ENCODE measurements around the gene BPIFB6. TPM values are rescaled to one million over a fixed set of nuclear protein-coding genes. Genes with fewer than 3 reads are reported as not detected.

Gene BPIFB6
- total RNA-seq, 1 experiment from 2014 or later: not detected

GRCh38 chr20:33010674-33011449, 20.6 kb upstream of the BPIFB6 start:
- POLR2A ChIA-PET (ENCODE audit: unreplicated experiment): no interaction called here
- ATAC-seq (no peak), DNase-seq (no peak)
- Histone ChIP-seq H3K4me2 (ENCODE audit: low read length) (no peak overlapping the region), H3K27ac (ENCODE audit: low read length) (no peak overlapping the region), H3K4me1 (ENCODE audit: insufficient read depth, low read length) (no peaks in the 10 kb centered on the region), H3K9ac (ENCODE audit: low read length) (no peak overlapping the region), H3K36me3 (ENCODE audit: low read depth, low read length) (no peaks in the 10 kb centered on the region), H3K4me3 (ENCODE audit: low read length) (no peak overlapping the region), H3K9me3 (ENCODE audit: low read length) (no peaks in the 10 kb centered on the region), H3F3A (ENCODE audit: low read length, unreplicated experiment) (no peaks in the 10 kb centered on the region), H4K20me1 (ENCODE audit: low read length) (no peaks in the 10 kb centered on the region), H3K79me2 (ENCODE audit: low read length) (no peaks in the 10 kb centered on the region), H3K9me2 (replicated peaks; ENCODE audit: low read length) (no peaks in the 10 kb centered on the region), H2AFZ (ENCODE audit: low read length) (no peak overlapping the region), H3K27me3 (ENCODE audit: low read length) (peaks cover 49% of the 10 kb centered on the region)
- no TSS peak for BruUV-seq (replicated peaks)
- CTCF ChIA-PET: no interaction called here
- TF ChIP-seq EZH2phosphoT487 (IDR thresholded peaks at IDR 0.05; ENCODE audit: borderline replicate concordance, low read length) (no peak), EZH2 (IDR thresholded peaks at IDR 0.05; ENCODE audit: low read length, unreplicated experiment) (no peak)
- TF ChIP-seq, protein P1, sequence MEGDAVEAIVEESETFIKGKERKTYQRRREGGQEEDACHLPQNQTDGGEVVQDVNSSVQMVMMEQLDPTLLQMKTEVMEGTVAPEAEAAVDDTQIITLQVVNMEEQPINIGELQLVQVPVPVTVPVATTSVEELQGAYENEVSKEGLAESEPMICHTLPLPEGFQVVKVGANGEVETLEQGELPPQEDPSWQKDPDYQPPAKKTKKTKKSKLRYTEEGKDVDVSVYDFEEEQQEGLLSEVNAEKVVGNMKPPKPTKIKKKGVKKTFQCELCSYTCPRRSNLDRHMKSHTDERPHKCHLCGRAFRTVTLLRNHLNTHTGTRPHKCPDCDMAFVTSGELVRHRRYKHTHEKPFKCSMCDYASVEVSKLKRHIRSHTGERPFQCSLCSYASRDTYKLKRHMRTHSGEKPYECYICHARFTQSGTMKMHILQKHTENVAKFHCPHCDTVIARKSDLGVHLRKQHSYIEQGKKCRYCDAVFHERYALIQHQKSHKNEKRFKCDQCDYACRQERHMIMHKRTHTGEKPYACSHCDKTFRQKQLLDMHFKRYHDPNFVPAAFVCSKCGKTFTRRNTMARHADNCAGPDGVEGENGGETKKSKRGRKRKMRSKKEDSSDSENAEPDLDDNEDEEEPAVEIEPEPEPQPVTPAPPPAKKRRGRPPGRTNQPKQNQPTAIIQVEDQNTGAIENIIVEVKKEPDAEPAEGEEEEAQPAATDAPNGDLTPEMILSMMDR (conservative IDR thresholded peaks at IDR 0.05; ENCODE audit: low read depth, low read length): no peak
- intact Hi-C loops (cut with micrococcal nuclease): no loop called here

GRCh38 chr20:33012327-33013189, 18.9 kb upstream of the BPIFB6 start:
- no peak for ATAC-seq
- H3K36me3 ChIP-seq (ENCODE audit: low read depth, low read length): no peaks in the 10 kb centered on the region
- H3K9me3 ChIP-seq (ENCODE audit: low read length): no peaks in the 10 kb centered on the region
- H3K79me2 ChIP-seq (ENCODE audit: low read length): no peaks in the 10 kb centered on the region
- BruUV-seq (replicated peaks): no TSS peak
- no peak for DNase-seq
- no peak overlapping the region for H3K4me2 ChIP-seq (ENCODE audit: low read length)
- TF ChIP-seq EZH2phosphoT487 (IDR thresholded peaks at IDR 0.05; ENCODE audit: borderline replicate concordance, low read length): no peak
- TF ChIP-seq, protein P1 (conservative IDR thresholded peaks at IDR 0.05; ENCODE audit: low read depth, low read length): no peak
- no peak for TF ChIP-seq EZH2 (IDR thresholded peaks at IDR 0.05; ENCODE audit: low read length, unreplicated experiment)
- CTCF ChIA-PET: no interaction called here
- intact Hi-C loops (cut with micrococcal nuclease): no loop called here
- H3K27ac ChIP-seq (ENCODE audit: low read length): no peak overlapping the region
- no peaks in the 10 kb centered on the region for H4K20me1 ChIP-seq (ENCODE audit: low read length)
- H2AFZ ChIP-seq (ENCODE audit: low read length): no peak overlapping the region
- peaks cover 62% of the 10 kb centered on the region for H3K27me3 ChIP-seq (ENCODE audit: low read length)
- no peak overlapping the region for H3K4me3 ChIP-seq (ENCODE audit: low read length)
- H3F3A ChIP-seq (ENCODE audit: low read length, unreplicated experiment): no peaks in the 10 kb centered on the region
- H3K4me1 ChIP-seq (ENCODE audit: insufficient read depth, low read length): no peaks in the 10 kb centered on the region
- no peak overlapping the region for H3K9ac ChIP-seq (ENCODE audit: low read length)
- POLR2A ChIA-PET (ENCODE audit: unreplicated experiment): interaction anchor here (0.7 kb wide), 1 partner anchor 51 kb away, joined by 4 read pairs; no protein-coding TSS in a partner anchor
- H3K9me2 ChIP-seq (replicated peaks; ENCODE audit: low read length): no peaks in the 10 kb centered on the region

Measured in PC-3 (cell line).